K562 (cell line): ENCODE data around the gene PPRC1. TPM values are rescaled to one million over a fixed set of nuclear protein-coding genes. Genes with fewer than 3 reads are reported as not detected.

Source experiments
- ATAC-seq: fragments of 200-7000 bp; cut with Tn5 transposase; 3 replicates; pipeline ENCODE4 v1.9.1; 2020; ENCODE audit warnings: moderate library complexity
- BruUV-seq: library from RNA; stranded (reverse); fragments of 400-500 nt; replicated peaks from 2 replicates; lab custom pipeline; 2021; lab: Mats Ljungman, UMichigan
- CTCF ChIA-PET: fragments of 300-600 bp; formaldehyde crosslinking; extraction: SDS; loops from one replicate; lab custom pipeline; 2021; ENCODE audit warnings: low intra/inter-chr PET ratio; lab: Yijun Ruan, JAX
- POLR2A ChIA-PET: fragments of 300-600, 350-650 bp; sonication (Branson Sonifier 250); formaldehyde crosslinking; extraction: SDS; loops from one replicate; lab custom pipeline; 2021; ENCODE audit warnings: antibody characterized with exemption, inconsistent platforms; lab: Yijun Ruan, JAX
- DNase-seq, 4 experiments: peaks; one replicate each; pipeline versions ENCODE4 v3.0.0 to v3.0.0-alpha.2; 2011 to 2018; ENCODE audit warnings: low spot score in 3 of 4, mixed read lengths in 3 of 4; ENCODE audit errors: extremely low read depth in 1 of 4
- FAIRE-seq: peaks from 2 replicates; lab custom pipeline; 2011; peaks lifted over from hg19 to GRCh38; lab: Jason Lieb, UNC
- H2AFZ ChIP-seq: 2 replicates; pipeline ENCODE4 v1.6.0; 2011; ENCODE audit warnings: low read depth, low read length, control low read depth, inconsistent platforms
- H3K27ac ChIP-seq: fragments of 200-600 bp; 3 replicates; pipeline ENCODE4 v1.8.0; 2011; ENCODE audit warnings: low read depth, mild to moderate bottlenecking, control low read depth, inconsistent platforms, low read length, moderate library complexity, mixed read lengths; ENCODE audit errors: extremely low read depth
- H3K27me3 ChIP-seq, 2 experiments: fragments of 300-600 bp in 1 of 2; 2 replicates in 1 of 2; 3 replicates in 1 of 2; pipeline versions ENCODE4 v1.6.0 to v1.8.0; 2011; ENCODE audit warnings: inconsistent platforms in 2 of 2, low read length in 2 of 2, mild to moderate bottlenecking in 1 of 2, mixed read lengths in 1 of 2, moderate library complexity in 1 of 2; ENCODE audit not compliant: control insufficient read depth in 2 of 2, insufficient read depth in 2 of 2
- H3K36me3 ChIP-seq: fragments of 300-600 bp; 3 replicates; pipeline ENCODE4 v1.8.0; 2011; ENCODE audit warnings: mild to moderate bottlenecking, low read length, inconsistent platforms; ENCODE audit not compliant: control insufficient read depth, insufficient read depth
- H3K4me1 ChIP-seq, 2 experiments: fragments of 200-600 bp in 1 of 2; replicated peaks in 1 of 2; 2 replicates in 1 of 2; 3 replicates in 1 of 2; pipeline versions ENCODE4 v1.5.1 to v1.8.0; 2011; ENCODE audit warnings: inconsistent platforms in 2 of 2, low read length in 2 of 2, mild to moderate bottlenecking in 1 of 2, mixed read lengths in 1 of 2, moderate library complexity in 1 of 2; ENCODE audit not compliant: control insufficient read depth in 2 of 2, insufficient read depth in 2 of 2
- H3K4me2 ChIP-seq: 2 replicates; pipeline ENCODE4 v1.6.1; 2011; ENCODE audit warnings: low read length, control low read depth, inconsistent platforms, mixed read lengths; ENCODE audit not compliant: insufficient read depth
- H3K4me3 ChIP-seq: fragments of 200-600 bp; sonication (generic), shearing (Covaris generic); 2 replicates; pipeline ENCODE4 v1.5.1; 2016; ENCODE audit warnings: control low read depth, inconsistent platforms
- H3K79me2 ChIP-seq: fragments of 200-600 bp; 3 replicates; pipeline ENCODE4 v1.8.0; 2011; ENCODE audit warnings: low read length, inconsistent platforms; ENCODE audit not compliant: control insufficient read depth, insufficient read depth
- H3K9ac ChIP-seq, 2 experiments: 2 replicates each; pipeline versions ENCODE4 v1.6.0 to v1.6.1; 2011; ENCODE audit warnings: low read depth in 2 of 2, low read length in 2 of 2, control low read depth in 1 of 2, inconsistent platforms in 1 of 2, mild to moderate bottlenecking in 1 of 2, mixed read lengths in 1 of 2; ENCODE audit not compliant: insufficient read depth in 1 of 2
- H3K9me1 ChIP-seq: one replicate; pipeline ENCODE4 v1.6.0; 2011; ENCODE audit warnings: inconsistent platforms, mild to moderate bottlenecking, low read length, moderate library complexity; ENCODE audit not compliant: control insufficient read depth, insufficient read depth
- H3K9me3 ChIP-seq: replicated peaks from 2 replicates; pipeline ENCODE4 v1.5.1; 2011; ENCODE audit warnings: low read depth, low read length, inconsistent platforms; ENCODE audit not compliant: control insufficient read depth, insufficient read depth
- H4K20me1 ChIP-seq: replicated peaks from 2 replicates; pipeline ENCODE4 v1.6.1; 2011; ENCODE audit warnings: low read length, inconsistent platforms, mixed read lengths; ENCODE audit not compliant: control insufficient read depth, insufficient read depth
- CCAR2 ChIP-seq: fragments of 200-400 bp; formaldehyde crosslinking; IDR thresholded peaks from 2 replicates; pipeline ENCODE4 v1.6.1; 2017; ENCODE audit warnings: mild to moderate bottlenecking, low read depth, low read length
- ETV1 ChIP-seq: fragments of 450-650 bp; conservative IDR thresholded peaks from 2 replicates; pipeline ENCODE4 v1.6.1; 2016; ENCODE audit warnings: missing genetic modification characterization, control low read depth, low read depth, missing compliant biosample characterization
- GABPA ChIP-seq: fragments of 200-800 bp; sonication (Bioruptor generic); conservative IDR thresholded peaks from 2 replicates; pipeline ENCODE4 v1.6.1; 2016; ENCODE audit warnings: low read depth, missing genetic modification characterization, missing compliant biosample characterization
- KLF10 ChIP-seq: fragments of 250-450 bp; sonication (Bioruptor Pico); IDR thresholded peaks from 2 replicates; pipeline ENCODE4 v1.6.1; 2021; ENCODE audit warnings: matching md5 sums
- MTF1 ChIP-seq: fragments of 250-450 bp; sonication (Bioruptor Pico); IDR thresholded peaks from 2 replicates; pipeline ENCODE4 v1.9.0; 2021; ENCODE audit warnings: moderate library complexity, mild to moderate bottlenecking, inconsistent platforms, borderline replicate concordance
- MYC ChIP-seq, 2 experiments: fragments of 250-450 bp in 1 of 2; sonication (Bioruptor Pico) in 1 of 2; IDR thresholded peaks; 2 replicates each; pipeline versions ENCODE4 v1.5.1 to v1.6.1; 2012 to 2021; ENCODE audit warnings: low read depth in 2 of 2, borderline replicate concordance in 1 of 2, improper control_type of control experiment in 1 of 2, low read length in 1 of 2, mild to moderate bottlenecking in 1 of 2, moderate library complexity in 1 of 2
- NCOR1 ChIP-seq: fragments of 450-650 bp; IDR thresholded peaks from 2 replicates; pipeline ENCODE4 v1.6.1; 2016; ENCODE audit warnings: mild to moderate bottlenecking, moderate library complexity
- POLR3G ChIP-seq: IDR thresholded peaks from 2 replicates; pipeline ENCODE4 v1.6.1; 2011; ENCODE audit not compliant: insufficient read length, insufficient replicate concordance; ENCODE audit errors: extremely low read depth
- ZNF232 ChIP-seq: sonication (generic); formaldehyde crosslinking; IDR thresholded peaks from 2 replicates; pipeline ENCODE4 v1.8.0; 2022; ENCODE audit warnings: mild to moderate bottlenecking, missing genetic modification reagents
- WGBS: fragments of 100-300 bp; shearing (Covaris generic); methylation state at CpG from one replicate; pipeline ENCODE4 v1.1.6; 2016; ENCODE audit warnings: low coverage, mixed read lengths; ENCODE audit not compliant: insufficient coverage; ENCODE audit errors: missing lambda C conversion rate; 5-methylcytosine and 5-hydroxymethylcytosine counted together
- in situ Hi-C: fragments of 300-500 bp; cut with MboI; formaldehyde crosslinking; loops from 4 replicates; pipeline ENCODE4 v1.15.0; 2018; ENCODE audit warnings: inconsistent platforms, mixed read lengths
- intact Hi-C: fragments of 100-400 bp; cut with micrococcal nuclease; formaldehyde crosslinking; loops from 2 replicates; pipeline ENCODE4 v1.14.2; 2022
- polyA plus RNA-seq, 8 experiments: library from polyadenylated mRNA; depleted of rRNA in 4 of 8; stranded (reverse) in 5 of 8; unstranded in 3 of 8; fragments of >200 nt; fragmentation: Nextera tagmentation in 2 of 8; fragmentation: Illumina TruSeq in 1 of 8; extraction: Ambion mirVana in 2 of 8; extraction: Trizol in 1 of 8; gene quantifications; 2 replicates each; pipeline versions ENCODE4 v1.2.1 to v1.2.3, GENCODE V29; 2011 to 2014; ENCODE audit warnings: inconsistent platforms in 1 of 8, missing spikeins in 1 of 8
- total RNA-seq, 7 experiments: library from RNA; depleted of rRNA in 6 of 7; stranded (reverse); fragments of >200 nt in 6 of 7; fragmentation: Illumina TruSeq in 2 of 7; extraction: Trizol in 2 of 7; gene quantifications; 2 replicates each; pipeline versions ENCODE4 v1.2.1 to v1.2.3, GENCODE V29; 2011 to 2021; ENCODE audit warnings: low replicate concordance in 1 of 7
- TF ChIP-seq, protein P1 (sequence below), 2 experiments: fragments of 150-350 bp in 1 of 2; IDR thresholded peaks; 2 replicates each; pipeline ENCODE4 v1.6.1; 2012 to 2016; ENCODE audit warnings: low read depth in 2 of 2, low read length in 2 of 2, mild to moderate bottlenecking in 1 of 2, moderate library complexity in 1 of 2
- TF ChIP-seq, protein P2 (sequence below): fragments of 250-450 bp; sonication (Bioruptor Pico); IDR thresholded peaks from 2 replicates; pipeline ENCODE4 v1.4.0; 2020

The PPRC1 gene
- total and polyA plus RNA-seq, 9 of the 15 experiments (the other 6 are each of a cell fraction or from before 2014, with no cell fraction given): 8.5 to 47.1 (median 16.2) TPM

DNA sequence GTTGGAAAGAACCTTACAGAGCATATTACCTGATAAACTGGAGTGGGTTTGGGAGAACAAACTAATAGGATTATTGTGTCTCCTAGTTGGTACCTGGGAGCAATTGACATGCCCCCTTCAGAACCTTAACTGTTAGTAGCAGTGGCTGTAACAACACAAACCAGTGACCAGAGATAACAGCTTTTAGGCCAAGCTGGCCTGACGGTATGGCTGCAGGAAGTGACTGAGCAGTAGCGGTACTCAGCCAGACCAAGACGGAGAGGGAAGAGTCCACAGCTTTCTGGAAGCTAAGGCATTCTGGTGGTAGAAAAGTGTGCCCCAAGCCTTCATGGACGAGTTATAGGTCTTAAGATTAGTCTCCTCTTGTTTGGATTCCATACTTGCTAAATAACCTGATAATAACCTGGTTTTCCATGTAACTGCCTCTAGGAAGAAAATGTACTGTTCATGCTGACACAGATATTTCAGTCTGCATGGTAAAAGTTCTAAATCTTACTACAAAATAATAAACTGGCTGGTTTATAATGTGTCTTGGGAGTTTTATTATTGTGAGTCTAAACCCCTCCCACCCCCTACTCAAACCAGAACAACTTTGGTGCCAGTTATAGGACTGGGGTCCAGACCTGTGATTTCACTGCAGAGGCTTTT is 30.6 kb downstream of the PPRC1 start:
- in situ Hi-C loops (no loop called here), intact Hi-C loops (no loop called here)
- FAIRE-seq (peak; percentile 54), ATAC-seq (peak; percentile 84), DNase-seq (peak in 2 of 4 experiments; percentile 35 to 53)
- Histone ChIP-seq H2AFZ (no peak overlapping the region), H4K20me1 (no peaks in the 10 kb centered on the region; the same call in none of the 2 replicates), H3K27ac (peak overlapping the region; percentile 52), H3K36me3 (peaks cover 57% of the 10 kb centered on the region), H3K4me3 (no peak overlapping the region), H3K4me1 (peaks cover 0 to 13% of the 10 kb centered on the region in 2 experiments; a peak in 3 of 5 replicates), H3K27me3 (no peaks in the 10 kb centered on the region), H3K4me2 (no peak overlapping the region; the same call in 1 of the 2 replicates), H3K9me1 (no peaks in the 10 kb centered on the region), H3K9ac (0 out of 4 replicates have a peak overlapping the region, but pooled peaks of 1 of the 2 experiments have one; percentile 4), H3K9me3 (no peaks in the 10 kb centered on the region), H3K79me2 (peaks cover 4% of the 10 kb centered on the region; the same call in 2 of the 3 replicates)
- POLR2A ChIA-PET: interaction anchor here (0.6 to 1.5 kb wide), 4 partner anchors 9 to 575 kb away, joined by 3 to 9 read pairs (median 4); partner anchors contain the start of genes DPCD and POLL
- CTCF ChIA-PET: no interaction called here
- 12% methylated on average over 4 of the region's 4 CpGs for WGBS
- no TSS peak for BruUV-seq
- peak; percentile 38; the same call in 1 of the 2 replicates for TF ChIP-seq ETV1 (tag)
- peak; percentile 17; the same call in 1 of the 2 replicates for TF ChIP-seq NCOR1
- TF ChIP-seq, protein P1, sequence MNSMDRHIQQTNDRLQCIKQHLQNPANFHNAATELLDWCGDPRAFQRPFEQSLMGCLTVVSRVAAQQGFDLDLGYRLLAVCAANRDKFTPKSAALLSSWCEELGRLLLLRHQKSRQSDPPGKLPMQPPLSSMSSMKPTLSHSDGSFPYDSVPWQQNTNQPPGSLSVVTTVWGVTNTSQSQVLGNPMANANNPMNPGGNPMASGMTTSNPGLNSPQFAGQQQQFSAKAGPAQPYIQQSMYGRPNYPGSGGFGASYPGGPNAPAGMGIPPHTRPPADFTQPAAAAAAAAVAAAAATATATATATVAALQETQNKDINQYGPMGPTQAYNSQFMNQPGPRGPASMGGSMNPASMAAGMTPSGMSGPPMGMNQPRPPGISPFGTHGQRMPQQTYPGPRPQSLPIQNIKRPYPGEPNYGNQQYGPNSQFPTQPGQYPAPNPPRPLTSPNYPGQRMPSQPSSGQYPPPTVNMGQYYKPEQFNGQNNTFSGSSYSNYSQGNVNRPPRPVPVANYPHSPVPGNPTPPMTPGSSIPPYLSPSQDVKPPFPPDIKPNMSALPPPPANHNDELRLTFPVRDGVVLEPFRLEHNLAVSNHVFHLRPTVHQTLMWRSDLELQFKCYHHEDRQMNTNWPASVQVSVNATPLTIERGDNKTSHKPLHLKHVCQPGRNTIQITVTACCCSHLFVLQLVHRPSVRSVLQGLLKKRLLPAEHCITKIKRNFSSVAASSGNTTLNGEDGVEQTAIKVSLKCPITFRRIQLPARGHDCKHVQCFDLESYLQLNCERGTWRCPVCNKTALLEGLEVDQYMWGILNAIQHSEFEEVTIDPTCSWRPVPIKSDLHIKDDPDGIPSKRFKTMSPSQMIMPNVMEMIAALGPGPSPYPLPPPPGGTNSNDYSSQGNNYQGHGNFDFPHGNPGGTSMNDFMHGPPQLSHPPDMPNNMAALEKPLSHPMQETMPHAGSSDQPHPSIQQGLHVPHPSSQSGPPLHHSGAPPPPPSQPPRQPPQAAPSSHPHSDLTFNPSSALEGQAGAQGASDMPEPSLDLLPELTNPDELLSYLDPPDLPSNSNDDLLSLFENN (IDR thresholded peaks at IDR 0.05; ENCODE audit: low read depth in 2 of 2, low read length in 2 of 2): no peak
- TF ChIP-seq, protein P2, sequence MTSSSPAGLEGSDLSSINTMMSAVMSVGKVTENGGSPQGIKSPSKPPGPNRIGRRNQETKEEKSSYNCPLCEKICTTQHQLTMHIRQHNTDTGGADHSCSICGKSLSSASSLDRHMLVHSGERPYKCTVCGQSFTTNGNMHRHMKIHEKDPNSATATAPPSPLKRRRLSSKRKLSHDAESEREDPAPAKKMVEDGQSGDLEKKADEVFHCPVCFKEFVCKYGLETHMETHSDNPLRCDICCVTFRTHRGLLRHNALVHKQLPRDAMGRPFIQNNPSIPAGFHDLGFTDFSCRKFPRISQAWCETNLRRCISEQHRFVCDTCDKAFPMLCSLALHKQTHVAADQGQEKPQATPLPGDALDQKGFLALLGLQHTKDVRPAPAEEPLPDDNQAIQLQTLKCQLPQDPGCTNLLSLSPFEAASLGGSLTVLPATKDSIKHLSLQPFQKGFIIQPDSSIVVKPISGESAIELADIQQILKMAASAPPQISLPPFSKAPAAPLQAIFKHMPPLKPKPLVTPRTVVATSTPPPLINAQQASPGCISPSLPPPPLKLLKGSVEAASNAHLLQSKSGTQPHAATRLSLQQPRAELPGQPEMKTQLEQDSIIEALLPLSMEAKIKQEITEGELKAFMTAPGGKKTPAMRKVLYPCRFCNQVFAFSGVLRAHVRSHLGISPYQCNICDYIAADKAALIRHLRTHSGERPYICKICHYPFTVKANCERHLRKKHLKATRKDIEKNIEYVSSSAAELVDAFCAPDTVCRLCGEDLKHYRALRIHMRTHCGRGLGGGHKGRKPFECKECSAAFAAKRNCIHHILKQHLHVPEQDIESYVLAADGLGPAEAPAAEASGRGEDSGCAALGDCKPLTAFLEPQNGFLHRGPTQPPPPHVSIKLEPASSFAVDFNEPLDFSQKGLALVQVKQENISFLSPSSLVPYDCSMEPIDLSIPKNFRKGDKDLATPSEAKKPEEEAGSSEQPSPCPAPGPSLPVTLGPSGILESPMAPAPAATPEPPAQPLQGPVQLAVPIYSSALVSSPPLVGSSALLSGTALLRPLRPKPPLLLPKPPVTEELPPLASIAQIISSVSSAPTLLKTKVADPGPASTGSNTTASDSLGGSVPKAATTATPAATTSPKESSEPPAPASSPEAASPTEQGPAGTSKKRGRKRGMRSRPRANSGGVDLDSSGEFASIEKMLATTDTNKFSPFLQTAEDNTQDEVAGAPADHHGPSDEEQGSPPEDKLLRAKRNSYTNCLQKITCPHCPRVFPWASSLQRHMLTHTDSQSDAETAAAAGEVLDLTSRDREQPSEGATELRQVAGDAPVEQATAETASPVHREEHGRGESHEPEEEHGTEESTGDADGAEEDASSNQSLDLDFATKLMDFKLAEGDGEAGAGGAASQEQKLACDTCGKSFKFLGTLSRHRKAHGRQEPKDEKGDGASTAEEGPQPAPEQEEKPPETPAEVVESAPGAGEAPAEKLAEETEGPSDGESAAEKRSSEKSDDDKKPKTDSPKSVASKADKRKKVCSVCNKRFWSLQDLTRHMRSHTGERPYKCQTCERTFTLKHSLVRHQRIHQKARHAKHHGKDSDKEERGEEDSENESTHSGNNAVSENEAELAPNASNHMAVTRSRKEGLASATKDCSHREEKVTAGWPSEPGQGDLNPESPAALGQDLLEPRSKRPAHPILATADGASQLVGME: no peak
- no peak for TF ChIP-seq POLR3G
- no peak for TF ChIP-seq KLF10 (CRISPR knock-in tag)
- no peak for TF ChIP-seq MYC (IDR thresholded peaks at IDR 0.05; ENCODE audit: low read depth, low read length)
- TF ChIP-seq MYC (CRISPR knock-in tag; IDR thresholded peaks at IDR 0.05; ENCODE audit: borderline replicate concordance, low read depth): no peak
- no peak for TF ChIP-seq CCAR2
- TF ChIP-seq GABPA (tag): 0 out of 2 replicates have a peak, but pooled peaks have one; percentile 18
- no peak for TF ChIP-seq MTF1
- no peak for TF ChIP-seq ZNF232 (CRISPR knock-in tag)
